Measurements from ENCODE around the gene AMOT.

The AMOT gene

GRCh38 chrX:112731793-112732192 is 108.8 kb downstream of the AMOT start:
- DNase-seq, result no peak
